Ramos (cell line): Measurements from ENCODE around the gene KANTR.

Experiments
- in situ Hi-C: fragments of 300-500 bp; cut with MboI; formaldehyde crosslinking; loops from one replicate; pipeline ENCODE4 v1.14.3; 2022; ENCODE audit warnings: low sequenced_read_pairs; ENCODE audit not compliant: unreplicated experiment

The KANTR gene, protein sequence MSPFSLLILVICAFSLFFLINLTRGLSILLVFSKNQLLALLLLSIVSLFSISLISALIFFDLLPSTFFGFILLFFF

DNA sequence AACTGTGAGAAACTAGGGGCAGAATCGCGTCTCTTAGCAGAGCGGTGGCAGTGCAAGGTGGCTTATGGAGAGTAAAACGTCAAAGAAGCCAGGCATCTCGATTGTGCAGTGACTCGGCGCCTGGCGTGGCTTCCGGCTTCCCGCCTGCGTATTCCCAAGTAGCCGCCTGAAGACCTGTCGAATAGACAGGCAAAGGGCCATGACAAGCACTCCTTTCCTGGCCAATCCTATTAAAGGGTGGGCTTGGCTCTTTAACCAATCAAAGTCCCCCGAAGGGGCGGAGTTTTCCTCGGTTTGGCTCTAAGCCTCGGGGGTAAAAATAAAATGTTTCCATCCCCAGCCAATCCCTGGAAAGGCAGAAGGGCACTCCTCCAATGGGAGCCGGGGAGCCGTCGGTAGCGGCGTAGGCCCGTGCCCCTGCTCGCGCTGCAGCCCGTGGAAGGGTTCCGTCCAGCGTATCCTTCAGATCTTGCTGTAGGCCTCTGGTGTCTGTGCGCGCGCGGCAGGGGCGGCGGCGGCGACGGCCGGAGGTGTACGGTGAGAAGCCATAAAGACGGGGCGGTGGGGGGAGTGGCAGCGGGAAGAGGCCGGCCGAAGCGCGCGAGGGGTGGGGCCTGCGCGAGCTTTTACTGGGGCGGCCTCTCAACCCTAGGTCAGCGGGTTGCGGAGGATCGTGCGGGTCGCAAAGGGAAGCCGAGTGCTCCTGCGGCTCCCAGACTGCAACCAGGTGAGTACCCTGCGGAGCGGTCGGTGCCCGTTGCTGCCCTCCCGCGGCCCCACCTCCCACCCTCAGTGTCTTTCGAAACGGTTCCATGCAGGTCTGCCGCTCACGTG is at the start of gene KANTR:
TSS of gene KANTR (plus strand) at position 395 of the 834 bp plus-strand sequence. CDS start 30,131 bp downstream, outside the sequence.
- in situ Hi-C loops = no loop called here

DNA sequence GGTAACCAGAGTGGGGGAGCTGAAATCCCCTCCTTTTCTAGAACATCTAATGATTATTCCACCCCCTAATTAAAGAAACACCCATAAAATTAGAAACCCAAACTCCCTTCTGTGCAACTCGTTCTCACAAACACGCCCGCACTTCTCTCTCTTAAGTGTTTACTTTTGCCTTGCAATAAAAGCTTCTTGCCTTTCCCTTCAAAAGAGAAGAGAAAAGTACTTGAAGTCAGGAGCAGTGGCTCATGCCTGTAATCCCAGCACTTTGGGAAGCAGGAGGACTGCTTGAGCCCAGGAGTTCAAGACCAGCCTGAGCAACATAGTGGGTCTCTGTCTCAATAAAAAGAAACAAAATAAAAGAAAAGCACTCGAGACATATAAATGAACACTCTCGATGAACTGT is 48.9 kb upstream of the KANTR start:
- in situ Hi-C loops = no loop called here

DNA sequence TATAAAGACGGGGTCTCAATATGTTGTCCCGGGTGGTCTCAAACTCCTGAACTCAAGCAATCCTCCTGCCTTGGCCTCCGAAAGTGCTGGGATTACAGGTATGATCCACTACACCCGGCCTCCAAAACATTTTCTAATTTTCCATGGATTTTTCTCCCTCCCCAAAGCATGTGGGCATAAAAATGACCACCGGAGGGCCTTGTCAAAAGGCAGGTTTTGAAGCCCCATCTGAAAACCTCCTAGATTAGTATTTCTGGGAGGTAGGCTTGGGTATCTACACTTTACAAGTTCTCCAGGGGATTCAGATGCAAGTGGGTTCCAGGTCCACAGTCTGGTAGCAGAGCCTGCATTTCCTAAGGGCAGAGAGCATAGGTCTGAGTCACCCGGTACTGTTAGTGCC is 46.7 kb upstream of the KANTR start:
- in situ Hi-C loops = no loop called here

DNA sequence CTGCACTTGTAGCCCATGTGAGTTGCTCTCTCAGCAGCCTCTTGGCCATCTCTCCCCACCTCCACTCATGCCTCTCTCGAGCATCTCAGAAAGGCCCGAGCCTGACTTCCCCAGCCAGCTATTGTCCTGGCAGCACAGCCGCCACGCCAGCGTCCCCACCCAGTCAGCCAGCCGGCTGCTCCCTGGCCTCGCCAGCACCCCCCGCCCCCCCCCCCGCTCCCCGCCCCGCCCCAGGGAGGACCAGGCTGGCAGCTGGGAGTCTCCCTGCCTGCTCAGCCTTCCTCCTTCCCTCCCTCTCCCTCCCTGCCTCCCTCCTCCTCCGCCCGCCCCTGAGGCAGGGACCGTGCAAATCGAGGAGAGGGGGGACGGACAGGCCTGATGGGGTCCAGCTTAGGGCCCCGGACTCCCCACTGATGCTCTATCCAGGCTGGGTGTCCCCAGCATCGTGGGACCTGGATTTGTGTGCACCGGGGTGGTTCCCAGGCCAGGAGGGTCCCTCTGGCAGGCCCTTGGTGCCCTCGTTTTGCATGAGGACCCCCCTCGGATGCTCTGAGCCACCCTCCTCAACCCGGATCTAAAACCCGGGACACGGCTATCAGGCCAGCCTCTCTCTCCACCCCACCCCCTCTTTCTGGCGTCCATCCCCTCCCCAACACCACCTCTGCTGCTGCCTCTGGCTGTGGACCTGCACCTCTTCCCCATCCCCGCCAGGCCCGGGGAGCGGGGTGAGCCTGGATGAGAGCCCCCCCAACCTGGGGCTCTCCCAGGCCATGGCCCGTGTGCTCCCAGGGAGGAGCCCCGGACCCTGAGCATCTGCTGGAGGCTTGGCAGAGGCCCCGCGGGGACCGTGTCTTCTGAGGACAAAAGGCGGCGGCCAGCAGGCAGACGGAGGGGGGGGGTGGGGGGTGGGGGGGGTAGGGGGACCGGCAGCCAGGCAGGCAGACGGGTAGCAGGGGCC is 45.5 kb upstream of the KANTR start, which contains the start of gene GPR173:
TSS of gene GPR173 (plus strand) at position 621 of the 958 bp plus-strand sequence. CDS start 27,833 bp downstream, outside the sequence.
- in situ Hi-C loops = no loop called here

DNA sequence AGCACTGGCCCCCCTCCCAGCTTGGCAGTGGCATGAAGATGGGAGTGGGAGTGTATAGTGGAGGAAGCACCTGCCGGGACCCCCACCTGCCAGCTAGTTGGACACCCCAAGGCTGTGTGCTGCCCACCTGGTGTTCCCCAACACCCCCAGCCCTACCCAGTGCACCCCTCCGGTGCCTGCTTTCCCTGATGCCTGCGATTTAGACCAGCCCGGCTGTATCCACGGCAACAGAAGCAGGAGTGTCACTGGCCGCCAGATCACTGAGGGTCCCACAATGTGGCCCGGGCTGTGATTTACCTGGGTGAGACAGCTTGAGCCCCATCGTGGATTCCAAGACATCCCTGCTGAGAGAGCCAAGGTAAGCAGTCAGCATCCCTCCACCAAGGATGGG is 44.8 kb upstream of the KANTR start:
- in situ Hi-C loops = no loop called here

DNA sequence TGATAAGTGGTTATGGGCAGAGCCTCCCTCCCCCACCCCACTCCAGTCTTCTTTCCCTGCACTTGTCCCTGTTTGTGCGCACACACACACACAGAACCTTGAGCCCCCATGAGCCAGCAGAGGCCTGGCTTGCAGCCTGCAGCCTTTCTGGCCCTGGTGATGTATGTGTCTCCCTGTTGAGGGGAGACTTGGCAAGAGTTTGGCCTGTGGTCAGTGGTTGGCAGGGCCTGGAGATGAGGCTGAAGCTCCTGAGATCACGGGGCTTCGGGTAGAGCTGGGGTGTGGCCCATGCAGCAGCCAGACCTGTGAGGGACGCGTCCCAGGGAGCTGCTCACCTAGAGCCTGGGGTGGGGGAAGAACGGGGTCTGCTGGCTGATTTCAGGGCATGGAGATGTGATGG is 43.1 kb upstream of the KANTR start:
- in situ Hi-C loops = no loop called here

DNA sequence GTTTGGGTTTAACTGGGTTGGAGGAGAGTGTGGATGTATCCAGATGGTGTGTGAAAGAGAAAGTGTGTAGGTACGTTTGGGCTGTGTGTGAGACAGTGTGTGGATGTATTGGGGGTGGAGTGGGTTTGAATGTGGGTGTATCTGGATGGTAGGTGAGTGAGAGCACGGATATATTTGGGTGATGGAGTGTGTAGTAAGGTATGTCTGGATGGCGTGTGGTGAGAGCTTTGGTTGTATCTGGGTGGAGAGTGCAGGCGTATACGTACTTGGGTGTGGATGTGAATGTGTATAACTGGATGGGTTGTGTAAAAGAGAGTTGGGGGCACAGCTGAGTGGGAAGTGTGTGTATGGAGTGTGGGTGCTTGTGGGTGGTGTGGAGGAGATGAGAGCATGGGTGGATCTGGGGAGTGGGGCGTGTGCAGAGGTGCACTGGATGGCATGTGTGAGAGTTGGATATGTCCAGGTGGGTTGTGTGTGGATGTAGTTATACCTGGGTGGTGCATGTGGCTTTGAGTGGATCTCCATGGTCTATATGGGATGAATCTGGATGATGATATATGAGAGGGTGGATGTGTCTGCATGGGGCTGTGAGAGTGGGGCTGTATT is 38.6 kb upstream of the KANTR start:
- in situ Hi-C loops = no loop called here

DNA sequence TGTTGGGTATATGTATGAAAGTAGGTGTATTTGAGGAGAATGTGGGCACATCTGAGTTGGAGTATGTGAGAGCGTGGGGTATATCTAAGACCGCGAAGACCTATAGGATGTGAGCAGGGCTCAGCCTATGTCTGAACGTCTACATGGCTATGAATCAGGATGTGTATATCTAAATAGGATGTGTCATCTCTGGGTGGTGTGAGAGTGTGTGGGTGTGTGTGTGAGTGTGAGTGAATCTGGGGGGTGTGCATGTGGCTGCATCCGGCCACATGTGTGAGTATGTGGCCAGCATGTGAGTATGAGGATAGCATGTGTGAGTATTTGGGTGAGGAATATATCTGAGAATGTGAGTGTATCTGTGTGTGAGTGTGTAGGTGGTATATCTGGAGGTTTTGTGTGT is 37.6 kb upstream of the KANTR start:
- in situ Hi-C loops = no loop called here

DNA sequence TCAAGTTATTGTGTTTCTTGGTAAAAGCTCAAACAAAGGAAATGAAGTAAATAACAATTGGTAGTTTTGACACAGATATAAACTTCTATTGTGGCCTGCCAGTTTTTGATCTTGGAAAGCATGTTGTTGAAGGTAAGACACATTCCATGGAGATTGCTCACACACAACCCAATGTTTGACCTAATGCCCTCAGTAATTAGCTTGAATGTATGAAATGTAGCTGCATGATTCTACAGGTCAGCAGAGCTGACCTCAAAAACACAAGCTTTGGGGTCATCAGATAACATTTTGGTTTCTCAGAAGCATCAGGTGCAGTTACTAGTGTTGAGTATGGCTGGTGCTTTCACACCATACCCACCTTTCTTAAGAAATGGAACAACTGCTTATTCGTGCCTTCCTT is 28.8 kb upstream of the KANTR start:
- in situ Hi-C loops = no loop called here

DNA sequence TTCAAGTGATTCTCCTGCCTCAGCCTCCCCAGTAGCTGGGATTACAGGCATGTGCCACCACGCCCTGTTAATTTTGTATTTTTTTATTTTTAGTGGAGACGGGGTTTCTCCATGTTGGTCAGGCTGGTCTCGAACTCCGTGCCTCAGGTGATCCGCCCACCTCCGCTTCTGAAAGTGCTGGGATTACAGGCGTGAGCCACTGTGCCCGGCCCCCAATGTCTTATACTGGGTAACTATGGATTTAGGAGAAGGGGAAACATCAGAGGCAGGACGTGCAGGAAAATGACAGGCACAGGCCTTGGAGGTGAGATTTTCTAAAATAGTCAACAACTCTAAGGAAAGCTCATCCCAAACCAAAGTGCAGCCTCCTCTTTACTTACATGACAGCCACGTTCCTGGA is 22.9 kb upstream of the KANTR start:
- in situ Hi-C loops = no loop called here

DNA sequence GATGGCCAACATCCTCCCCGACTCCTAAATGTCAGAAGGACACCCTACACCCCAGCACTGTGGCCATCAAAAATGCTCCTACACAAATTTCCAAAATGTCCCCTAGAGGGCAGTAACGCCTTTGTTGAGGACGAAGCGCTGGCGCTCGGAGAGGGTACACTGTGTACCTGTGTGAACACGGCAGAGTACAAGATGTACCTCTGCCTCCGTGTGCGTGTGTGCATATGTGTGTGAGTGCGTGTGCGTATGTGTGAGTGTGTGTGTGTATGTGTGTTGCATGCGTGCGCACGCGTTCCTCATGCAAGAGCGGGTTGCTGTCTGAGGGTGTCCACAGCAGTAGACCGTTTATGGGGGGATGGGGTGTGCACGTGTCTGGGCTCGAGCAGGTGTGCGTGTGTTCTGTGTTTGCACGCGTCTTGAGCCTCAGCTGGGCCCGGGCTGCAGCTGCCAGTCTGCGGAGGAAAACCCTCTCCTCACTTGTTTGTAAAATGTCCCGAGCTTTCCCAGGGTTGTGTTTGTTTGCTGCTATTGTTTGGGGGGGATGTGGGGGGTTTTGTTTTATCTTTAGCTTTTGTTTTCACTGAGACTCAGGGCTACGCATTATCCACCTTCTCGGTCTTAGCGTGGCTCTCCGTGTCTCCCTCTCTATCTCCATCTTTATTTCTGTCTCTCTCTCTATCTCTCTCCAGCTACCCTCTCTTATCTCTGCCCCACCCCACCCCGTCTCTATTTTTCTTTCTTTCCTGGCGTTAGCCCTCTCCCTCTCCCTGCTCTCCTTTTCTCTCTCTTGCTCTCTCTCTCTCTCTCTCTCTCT is 22.1 kb upstream of the KANTR start:
- in situ Hi-C loops = no loop called here

DNA sequence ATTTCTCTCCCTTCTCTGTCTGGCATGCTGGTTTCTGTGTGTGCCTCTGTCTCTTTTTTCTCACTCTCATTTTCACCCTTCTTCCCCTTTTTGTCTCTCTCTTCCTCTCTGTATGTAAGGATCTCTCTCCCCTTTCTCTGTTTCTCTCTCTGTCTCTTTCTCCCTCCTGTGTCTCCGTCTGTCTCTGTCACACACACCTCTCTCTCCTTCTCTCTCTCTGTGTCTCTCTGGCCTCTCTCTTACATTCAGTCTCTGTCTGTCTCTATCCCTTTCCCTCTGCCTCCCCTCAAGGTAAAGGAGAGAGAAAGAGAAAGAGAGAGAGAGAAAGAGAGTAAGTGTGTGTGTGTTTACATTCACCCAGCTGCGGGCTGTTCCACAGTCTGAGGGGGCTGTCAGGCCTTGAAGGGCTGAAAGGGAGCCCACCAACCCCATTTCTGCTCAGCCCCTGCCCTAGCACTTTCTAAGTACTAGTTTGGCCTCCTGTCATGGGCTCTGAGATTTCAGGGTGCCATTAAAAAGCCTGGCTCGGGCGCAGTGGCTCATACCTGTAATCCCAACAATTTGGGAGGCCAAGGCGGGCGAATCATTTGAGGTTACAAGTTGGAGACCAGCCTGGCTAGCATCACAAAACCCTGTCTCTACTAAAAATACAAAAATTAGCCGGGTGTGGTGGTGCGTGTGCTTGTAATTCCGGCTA is 21.4 kb upstream of the KANTR start:
- in situ Hi-C loops = no loop called here

DNA sequence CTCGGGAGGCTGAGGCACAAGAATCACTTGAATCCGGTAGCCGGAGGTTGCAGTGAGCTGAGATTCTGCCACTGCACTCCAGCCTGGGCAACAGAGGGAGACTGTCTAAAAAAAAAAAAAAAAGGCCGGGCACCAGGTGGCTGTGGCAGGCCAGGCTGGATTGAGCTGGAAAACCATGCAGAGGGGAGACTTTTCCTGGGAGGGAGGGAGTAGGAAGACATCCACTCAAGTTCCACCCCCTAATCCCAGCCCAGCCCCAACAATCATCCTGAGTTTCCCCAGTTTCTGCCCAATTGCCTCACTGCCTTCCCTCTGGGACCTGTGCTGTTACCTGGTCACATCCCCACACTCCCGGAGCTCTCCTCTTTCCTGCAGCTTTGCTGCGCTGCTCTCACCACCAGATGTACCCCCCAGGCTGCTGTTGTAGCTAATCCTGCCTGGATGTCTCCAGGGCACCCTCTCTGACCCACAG is 20.8 kb upstream of the KANTR start:
- in situ Hi-C loops = no loop called here

DNA sequence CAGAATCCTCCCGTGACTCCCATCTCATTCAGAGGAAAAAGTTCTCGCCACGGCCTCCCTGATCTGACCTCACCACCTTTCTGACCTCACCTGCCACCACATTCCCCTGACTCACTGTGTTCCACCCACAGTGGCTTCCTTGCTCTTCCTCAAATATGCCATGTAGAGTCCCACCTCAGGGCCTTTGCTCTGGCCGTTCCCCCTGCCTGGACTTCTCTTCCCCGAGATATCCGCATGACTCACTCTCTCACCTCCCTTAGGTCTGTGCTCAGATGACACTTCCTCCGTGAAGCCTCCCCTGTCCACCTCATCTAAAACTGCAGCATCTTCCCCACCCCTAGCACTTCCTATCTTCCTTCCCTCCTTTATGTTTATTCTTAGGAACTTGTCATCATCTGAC is 18.9 kb upstream of the KANTR start:
- in situ Hi-C loops = no loop called here

DNA sequence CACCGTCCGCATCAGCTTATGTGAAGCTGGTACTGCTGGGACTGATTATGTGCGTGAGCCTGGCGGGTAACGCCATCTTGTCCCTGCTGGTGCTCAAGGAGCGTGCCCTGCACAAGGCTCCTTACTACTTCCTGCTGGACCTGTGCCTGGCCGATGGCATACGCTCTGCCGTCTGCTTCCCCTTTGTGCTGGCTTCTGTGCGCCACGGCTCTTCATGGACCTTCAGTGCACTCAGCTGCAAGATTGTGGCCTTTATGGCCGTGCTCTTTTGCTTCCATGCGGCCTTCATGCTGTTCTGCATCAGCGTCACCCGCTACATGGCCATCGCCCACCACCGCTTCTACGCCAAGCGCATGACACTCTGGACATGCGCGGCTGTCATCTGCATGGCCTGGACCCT is 17.3 kb upstream of the KANTR start:
- in situ Hi-C loops = no loop called here

DNA sequence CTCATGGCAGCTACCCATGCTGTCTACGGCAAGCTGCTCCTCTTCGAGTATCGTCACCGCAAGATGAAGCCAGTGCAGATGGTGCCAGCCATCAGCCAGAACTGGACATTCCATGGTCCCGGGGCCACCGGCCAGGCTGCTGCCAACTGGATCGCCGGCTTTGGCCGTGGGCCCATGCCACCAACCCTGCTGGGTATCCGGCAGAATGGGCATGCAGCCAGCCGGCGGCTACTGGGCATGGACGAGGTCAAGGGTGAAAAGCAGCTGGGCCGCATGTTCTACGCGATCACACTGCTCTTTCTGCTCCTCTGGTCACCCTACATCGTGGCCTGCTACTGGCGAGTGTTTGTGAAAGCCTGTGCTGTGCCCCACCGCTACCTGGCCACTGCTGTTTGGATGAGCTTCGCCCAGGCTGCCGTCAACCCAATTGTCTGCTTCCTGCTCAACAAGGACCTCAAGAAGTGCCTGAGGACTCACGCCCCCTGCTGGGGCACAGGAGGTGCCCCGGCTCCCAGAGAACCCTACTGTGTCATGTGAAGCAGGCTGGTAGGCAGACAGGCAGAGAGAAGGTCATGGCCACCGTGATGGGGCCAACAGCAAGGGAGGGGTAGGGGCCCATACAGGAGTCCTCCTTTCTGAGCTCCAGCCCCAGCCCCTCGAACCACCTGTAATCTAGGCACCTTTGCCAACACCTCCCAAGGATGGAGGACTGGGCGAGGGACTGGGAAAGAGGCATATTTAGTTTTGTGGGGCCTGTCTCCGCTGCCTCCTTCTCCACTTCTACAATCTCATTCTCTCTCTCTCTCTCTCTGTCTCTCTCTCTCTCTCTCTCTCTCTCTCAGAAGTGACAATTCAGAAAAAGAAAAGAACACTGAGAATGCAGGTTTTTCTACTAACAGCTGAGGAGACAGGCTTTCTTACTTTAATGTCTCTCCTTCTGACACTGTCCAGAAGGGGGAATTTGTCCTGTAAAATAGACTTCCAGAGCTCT is 16.4 kb upstream of the KANTR start:
- in situ Hi-C loops = no loop called here

DNA sequence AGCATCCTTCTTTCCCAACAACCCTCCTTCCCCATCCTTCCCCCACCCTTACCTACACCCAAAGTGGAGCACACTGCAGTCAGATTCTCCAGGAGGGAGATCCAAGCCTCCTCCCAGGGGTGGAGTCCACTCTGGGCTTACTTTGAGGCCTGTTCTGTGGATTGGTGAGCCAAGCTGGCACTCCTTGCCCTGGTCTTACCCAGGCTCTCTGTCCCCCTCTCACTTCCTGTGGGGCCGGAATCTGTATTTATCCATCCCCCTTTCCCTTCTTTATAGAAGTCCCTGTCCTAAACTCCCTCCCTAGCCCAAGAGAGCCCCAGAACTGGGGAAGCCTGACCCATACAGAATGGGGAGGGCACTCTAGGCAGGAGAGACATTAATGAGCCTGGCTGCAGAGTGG is 15.0 kb upstream of the KANTR start:
- in situ Hi-C loops = no loop called here
